Endothelial cell (in vitro differentiated cells): ENCODE results near the gene CRISP3. TPM values are rescaled to one million over a fixed set of nuclear protein-coding genes. Genes with fewer than 3 reads are reported as not detected.

Experiments used
- DNase-seq: peaks from one replicate; pipeline ENCODE4 v3.0.0; 2021; ENCODE audit warnings: low spot score
- H3K27ac Mint-ChIP-seq: one replicate; pipeline ENCODE4 v1.8.0; 2021; ENCODE audit warnings: mixed read lengths, inconsistent platforms; ENCODE audit not compliant: unreplicated experiment
- H3K27me3 Mint-ChIP-seq: one replicate; pipeline ENCODE4 v1.8.0; 2021; ENCODE audit warnings: mild to moderate bottlenecking, moderate library complexity, mixed read lengths, inconsistent platforms; ENCODE audit not compliant: unreplicated experiment
- H3K36me3 Mint-ChIP-seq: one replicate; pipeline ENCODE4 v1.8.0; 2021; ENCODE audit warnings: mild to moderate bottlenecking, low read depth, mixed read lengths, inconsistent platforms; ENCODE audit not compliant: unreplicated experiment
- H3K4me1 Mint-ChIP-seq: one replicate; pipeline ENCODE4 v1.8.0; 2021; ENCODE audit warnings: mild to moderate bottlenecking, mixed read lengths, inconsistent platforms; ENCODE audit not compliant: unreplicated experiment
- H3K4me3 Mint-ChIP-seq: one replicate; pipeline ENCODE4 v1.8.0; 2021; ENCODE audit warnings: mild to moderate bottlenecking, mixed read lengths, inconsistent platforms; ENCODE audit not compliant: unreplicated experiment
- H3K9me3 Mint-ChIP-seq: one replicate; pipeline ENCODE4 v1.8.0; 2021; ENCODE audit warnings: mixed read lengths, inconsistent platforms; ENCODE audit not compliant: unreplicated experiment
- CTCF ChIP-seq: fragments of 200-600 bp; sonication (generic); IDR thresholded peaks from one replicate; pipeline ENCODE4 v1.5.0; 2021; ENCODE audit warnings: antibody characterized with exemption; ENCODE audit not compliant: unreplicated experiment
- total RNA-seq: library from RNA; stranded (reverse); fragmentation: NEBNext Ultra II Directional; extraction: Animal tissue kit (Norgen Biotek cat#: 25700); gene quantifications from one replicate; pipeline ENCODE4 v1.2.1, GENCODE V29; 2021; ENCODE audit not compliant: unreplicated experiment

The CRISP3 gene
- total RNA-seq, 1 donor from 2014 or later, result 0.80 TPM

DNA sequence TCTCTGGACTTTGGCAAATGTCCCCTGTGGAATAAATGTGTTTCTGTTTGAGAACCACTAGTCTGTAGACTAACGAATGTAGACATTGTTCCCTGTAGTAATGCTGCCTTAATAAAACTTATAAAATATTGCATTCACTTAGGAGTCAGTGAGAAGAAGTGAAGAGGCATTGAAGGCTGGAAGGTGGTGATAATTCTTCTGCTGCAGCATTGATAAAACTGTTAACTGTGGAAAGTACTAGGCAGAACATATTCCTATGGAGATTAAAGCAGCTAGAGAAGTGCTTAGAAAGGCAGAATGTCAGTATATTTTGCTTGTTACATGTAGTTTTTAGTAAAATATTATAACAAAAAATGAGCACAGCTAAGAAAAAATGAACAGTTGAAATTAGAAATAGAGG lies 38.1 kb upstream of the CRISP3 start:
- no peak for TF ChIP-seq CTCF
- Mint-ChIP-seq H3K27me3 (no peaks in the 10 kb centered on the region), H3K27ac (no peak overlapping the region)

GRCh38 chr6:49776444-49776843 lies 32.3 kb upstream of the CRISP3 start:
- no peak for TF ChIP-seq CTCF
- no peak for DNase-seq
- H3K4me3 Mint-ChIP-seq, result no peak overlapping the region

More for the DNA sequence above, 38.1 kb upstream of the CRISP3 start:
- H3K9me3 Mint-ChIP-seq, result no peaks in the 10 kb centered on the region
- H3K4me1 Mint-ChIP-seq, result no peaks in the 10 kb centered on the region
- no peak for DNase-seq
- no peak overlapping the region for H3K4me3 Mint-ChIP-seq
- H3K36me3 Mint-ChIP-seq, result no peaks in the 10 kb centered on the region

DNA sequence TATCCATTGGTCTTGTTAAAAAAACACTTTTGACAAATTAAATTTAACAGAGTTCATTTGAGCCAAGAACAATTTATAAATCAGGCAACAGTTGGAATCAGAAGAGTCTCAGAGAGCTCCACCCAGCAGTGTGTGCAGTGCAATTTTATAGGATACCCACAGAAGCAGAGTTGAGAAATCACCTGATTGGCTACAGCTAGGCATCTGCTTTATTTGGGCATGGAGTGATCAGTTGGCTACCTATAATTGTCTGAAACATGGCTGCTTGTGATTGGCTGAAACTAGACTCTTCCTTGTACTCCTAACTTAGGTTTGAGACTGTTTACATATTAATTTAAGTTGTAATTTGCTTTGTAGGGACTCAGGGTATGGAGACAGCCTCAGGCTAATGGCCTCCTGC lies 30.9 kb upstream of the CRISP3 start:
- no peak overlapping the region for H3K4me3 Mint-ChIP-seq
- no peaks in the 10 kb centered on the region for H3K36me3 Mint-ChIP-seq
- H3K27ac Mint-ChIP-seq, result no peak overlapping the region
- no peaks in the 10 kb centered on the region for H3K27me3 Mint-ChIP-seq
- no peaks in the 10 kb centered on the region for H3K4me1 Mint-ChIP-seq
- no peak for TF ChIP-seq CTCF
- H3K9me3 Mint-ChIP-seq, result no peaks in the 10 kb centered on the region
- no peak for DNase-seq

More at GRCh38 chr6:49776444-49776843, 32.3 kb upstream of the CRISP3 start:
- H3K9me3 Mint-ChIP-seq, result no peaks in the 10 kb centered on the region
- no peak overlapping the region for H3K27ac Mint-ChIP-seq
- H3K36me3 Mint-ChIP-seq, result no peaks in the 10 kb centered on the region
- H3K4me1 Mint-ChIP-seq, result no peaks in the 10 kb centered on the region
- H3K27me3 Mint-ChIP-seq, result no peaks in the 10 kb centered on the region

DNA sequence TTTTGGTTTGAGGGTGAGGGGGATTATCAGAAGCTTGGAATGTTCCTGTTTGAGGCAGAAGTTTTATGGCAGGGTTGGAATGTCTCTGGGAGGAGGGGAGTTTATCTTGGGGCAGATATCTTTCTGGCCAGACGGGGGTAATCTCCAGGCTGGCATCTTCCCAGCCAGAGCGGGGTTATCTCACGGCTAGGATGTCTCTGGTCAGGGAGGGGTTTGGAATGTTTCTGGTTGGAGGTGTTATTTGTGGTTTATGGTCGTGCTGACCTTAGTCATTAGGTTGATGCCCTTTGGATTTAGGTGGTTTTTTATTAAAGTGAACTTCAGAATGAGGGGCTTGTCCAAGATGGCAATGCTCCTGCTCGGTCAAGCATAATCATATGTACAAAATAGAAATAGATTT lies 28.1 kb upstream of the CRISP3 start:
- H3K9me3 Mint-ChIP-seq, result no peaks in the 10 kb centered on the region
- no peak overlapping the region for H3K27ac Mint-ChIP-seq

DNA sequence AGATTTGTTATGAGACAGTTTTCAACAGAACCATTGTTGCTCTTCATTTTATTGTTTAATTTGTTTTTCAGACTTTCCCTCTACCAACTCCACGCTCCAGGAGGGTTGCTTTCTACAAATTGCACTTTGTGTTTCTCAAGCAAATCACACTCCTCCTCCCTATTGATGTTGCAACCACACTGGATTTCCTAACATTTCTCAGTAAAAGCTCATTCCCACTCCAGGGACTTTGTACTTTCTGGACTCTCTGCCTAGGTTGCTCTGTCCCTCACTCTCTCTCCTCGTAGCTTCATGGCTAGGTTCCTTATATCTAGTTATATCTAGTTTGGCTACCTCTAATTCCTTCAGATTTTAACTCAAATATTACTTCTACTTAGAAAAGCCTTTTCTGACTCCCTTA lies 22.6 kb upstream of the CRISP3 start:
- DNase-seq, result no peak
- no peak overlapping the region for H3K27ac Mint-ChIP-seq
- H3K4me3 Mint-ChIP-seq, result no peak overlapping the region
- no peak for TF ChIP-seq CTCF
- H3K9me3 Mint-ChIP-seq, result no peaks in the 10 kb centered on the region
- no peaks in the 10 kb centered on the region for H3K4me1 Mint-ChIP-seq
- H3K36me3 Mint-ChIP-seq, result no peaks in the 10 kb centered on the region
- no peaks in the 10 kb centered on the region for H3K27me3 Mint-ChIP-seq

More for the DNA sequence above, 28.1 kb upstream of the CRISP3 start:
- Mint-ChIP-seq H3K4me1 (no peaks in the 10 kb centered on the region), H3K4me3 (no peak overlapping the region), H3K36me3 (no peaks in the 10 kb centered on the region), H3K27me3 (no peaks in the 10 kb centered on the region)
- no peak for TF ChIP-seq CTCF
- no peak for DNase-seq
